GM12872 (cell line): ENCODE data around the gene CASP8AP2.

Source experiments
- CTCF ChIP-seq: IDR thresholded peaks from 3 replicates; pipeline ENCODE4 v1.5.1; 2011; ENCODE audit warnings: low read depth, mild to moderate bottlenecking, low read length, moderate library complexity; ENCODE audit not compliant: insufficient read depth

CASP8AP2 gene

GRCh38 chr6:89805814-89806371, 23.8 kb upstream of the CASP8AP2 start:
- no peak for TF ChIP-seq CTCF

- no peak for TF ChIP-seq CTCF
Observed at GRCh38 chr6:89807581-89807980, 22.1 kb upstream of the CASP8AP2 start.

- no peak for TF ChIP-seq CTCF
Observed at GRCh38 chr6:89817481-89817880, 12.2 kb upstream of the CASP8AP2 start.

GRCh38 chr6:89818977-89819335, 10.7 kb upstream of the CASP8AP2 start:
- no peak for TF ChIP-seq CTCF

- TF ChIP-seq CTCF: 0 out of 3 replicates have a peak, but pooled peaks have one; percentile 2
Observed at GRCh38 chr6:89819336-89820130, 10.1 kb upstream of the CASP8AP2 start, which contains the start of gene MDN1. TSS of gene MDN1 (minus strand) at chr6:89819794. CDS start at chr6:89819607, 187 bp downstream.

- TF ChIP-seq CTCF: no peak
Observed at GRCh38 chr6:89826029-89826528, 3.6 kb upstream of the CASP8AP2 start.

- no peak for TF ChIP-seq CTCF
Observed at GRCh38 chr6:89828988-89829471, 650 bp upstream of the CASP8AP2 start.
